Activated naive CD8-positive, alpha-beta T cell (primary cell): ENCODE data around the gene ITPK1.
A peak's percentile ranks its signal among the peaks of the same experiment; 100 is the strongest.

ENCODE experiments used
- H3K27ac Mint-ChIP-seq: one replicate; pipeline ENCODE4 v1.8.0; 2021; ENCODE audit warnings: mixed read lengths
- H3K27me3 Mint-ChIP-seq: one replicate; pipeline ENCODE4 v1.8.0; 2021; ENCODE audit warnings: mixed read lengths
- H3K36me3 Mint-ChIP-seq: one replicate; pipeline ENCODE4 v1.8.0; 2021; ENCODE audit warnings: mixed read lengths
- H3K4me1 Mint-ChIP-seq: one replicate; pipeline ENCODE4 v1.8.0; 2021; ENCODE audit warnings: low read depth, mixed read lengths
- H3K4me3 Mint-ChIP-seq: one replicate; pipeline ENCODE4 v1.8.0; 2021; ENCODE audit warnings: mild to moderate bottlenecking, mixed read lengths
- H3K9me3 Mint-ChIP-seq: one replicate; pipeline ENCODE4 v1.8.0; 2021; ENCODE audit warnings: low read depth, mixed read lengths

The ITPK1 gene

GRCh38 chr14:93086441-93087055 is 29.2 kb downstream of the ITPK1 start:
- Mint-ChIP-seq H3K36me3 (no peaks in the 10 kb centered on the region), H3K27me3 (no peaks in the 10 kb centered on the region), H3K27ac (peak overlapping the region; percentile 41), H3K4me1 (peaks cover 83% of the 10 kb centered on the region), H3K9me3 (no peaks in the 10 kb centered on the region), H3K4me3 (no peak overlapping the region)

GRCh38 chr14:93085911-93086310 is 29.8 kb downstream of the ITPK1 start:
- Mint-ChIP-seq H3K36me3 (no peaks in the 10 kb centered on the region), H3K27ac (peak overlapping the region; percentile 41), H3K4me3 (no peak overlapping the region), H3K27me3 (no peaks in the 10 kb centered on the region), H3K9me3 (no peaks in the 10 kb centered on the region), H3K4me1 (peaks cover 81% of the 10 kb centered on the region)

- no peaks in the 10 kb centered on the region for H3K36me3 Mint-ChIP-seq
- peak overlapping the region; percentile 66 for H3K27ac Mint-ChIP-seq
- no peaks in the 10 kb centered on the region for H3K27me3 Mint-ChIP-seq
- H3K9me3 Mint-ChIP-seq: no peaks in the 10 kb centered on the region
- H3K4me3 Mint-ChIP-seq: no peak overlapping the region
- peaks cover 76% of the 10 kb centered on the region for H3K4me1 Mint-ChIP-seq
Observed at GRCh38 chr14:93084866-93085857, 30.6 kb downstream of the ITPK1 start.

GRCh38 chr14:93084402-93084801 is 31.3 kb downstream of the ITPK1 start:
- peak overlapping the region; percentile 66 for H3K27ac Mint-ChIP-seq
- H3K4me1 Mint-ChIP-seq: peaks cover 75% of the 10 kb centered on the region
- no peaks in the 10 kb centered on the region for H3K36me3 Mint-ChIP-seq
- H3K9me3 Mint-ChIP-seq: no peaks in the 10 kb centered on the region
- H3K4me3 Mint-ChIP-seq: no peak overlapping the region
- no peaks in the 10 kb centered on the region for H3K27me3 Mint-ChIP-seq

GRCh38 chr14:93083917-93084316 is 31.8 kb downstream of the ITPK1 start:
- Mint-ChIP-seq H3K36me3 (no peaks in the 10 kb centered on the region), H3K4me1 (peaks cover 77% of the 10 kb centered on the region), H3K9me3 (no peaks in the 10 kb centered on the region), H3K27me3 (no peaks in the 10 kb centered on the region), H3K4me3 (no peak overlapping the region), H3K27ac (peak overlapping the region; percentile 28)

- Mint-ChIP-seq H3K4me3 (peak overlapping the region; percentile 35), H3K36me3 (no peaks in the 10 kb centered on the region), H3K4me1 (peaks cover 86% of the 10 kb centered on the region), H3K27me3 (no peaks in the 10 kb centered on the region), H3K9me3 (no peaks in the 10 kb centered on the region), H3K27ac (peak overlapping the region; percentile 89)
Observed at GRCh38 chr14:93082576-93083001, 33.1 kb downstream of the ITPK1 start.

- Mint-ChIP-seq H3K4me3 (peak overlapping the region; percentile 44), H3K4me1 (peaks cover 85% of the 10 kb centered on the region), H3K36me3 (no peaks in the 10 kb centered on the region)
Observed at GRCh38 chr14:93081876-93082570, 33.7 kb downstream of the ITPK1 start.

GRCh38 chr14:93079865-93080403 is 35.8 kb downstream of the ITPK1 start:
- Mint-ChIP-seq H3K4me1 (peaks cover 84% of the 10 kb centered on the region), H3K27me3 (no peaks in the 10 kb centered on the region), H3K27ac (no peak overlapping the region), H3K36me3 (no peaks in the 10 kb centered on the region), H3K9me3 (no peaks in the 10 kb centered on the region), H3K4me3 (no peak overlapping the region)

More at GRCh38 chr14:93081876-93082570, 33.7 kb downstream of the ITPK1 start:
- H3K9me3 Mint-ChIP-seq: no peaks in the 10 kb centered on the region
- H3K27me3 Mint-ChIP-seq: no peaks in the 10 kb centered on the region
- peak overlapping the region; percentile 92 for H3K27ac Mint-ChIP-seq

GRCh38 chr14:93079321-93079720 is 36.4 kb downstream of the ITPK1 start:
- Mint-ChIP-seq H3K4me3 (peak overlapping the region; percentile 27), H3K9me3 (no peaks in the 10 kb centered on the region), H3K27me3 (no peaks in the 10 kb centered on the region), H3K27ac (peak overlapping the region; percentile 37), H3K36me3 (no peaks in the 10 kb centered on the region), H3K4me1 (peaks cover 85% of the 10 kb centered on the region)

GRCh38 chr14:93078870-93079269 is 36.9 kb downstream of the ITPK1 start:
- H3K27ac Mint-ChIP-seq: peak overlapping the region; percentile 37
- peaks cover 85% of the 10 kb centered on the region for H3K4me1 Mint-ChIP-seq
- no peaks in the 10 kb centered on the region for H3K36me3 Mint-ChIP-seq
- H3K9me3 Mint-ChIP-seq: no peaks in the 10 kb centered on the region
- no peaks in the 10 kb centered on the region for H3K27me3 Mint-ChIP-seq
- H3K4me3 Mint-ChIP-seq: peak overlapping the region; percentile 27

GRCh38 chr14:93076755-93077154 is 39.0 kb downstream of the ITPK1 start:
- Mint-ChIP-seq H3K4me3 (peak overlapping the region; percentile 48), H3K9me3 (no peaks in the 10 kb centered on the region), H3K4me1 (peaks cover 78% of the 10 kb centered on the region), H3K27ac (peak overlapping the region; percentile 73), H3K27me3 (no peaks in the 10 kb centered on the region), H3K36me3 (no peaks in the 10 kb centered on the region)

GRCh38 chr14:93075891-93076290 is 39.8 kb downstream of the ITPK1 start:
- H3K27me3 Mint-ChIP-seq: no peaks in the 10 kb centered on the region
- H3K36me3 Mint-ChIP-seq: no peaks in the 10 kb centered on the region
- peak overlapping the region; percentile 71 for H3K27ac Mint-ChIP-seq
- peaks cover 79% of the 10 kb centered on the region for H3K4me1 Mint-ChIP-seq
- no peaks in the 10 kb centered on the region for H3K9me3 Mint-ChIP-seq
- peak overlapping the region; percentile 55 for H3K4me3 Mint-ChIP-seq

GRCh38 chr14:93073910-93074769 is 41.6 kb downstream of the ITPK1 start:
- H3K9me3 Mint-ChIP-seq: no peaks in the 10 kb centered on the region
- peak overlapping the region; percentile 71 for H3K4me3 Mint-ChIP-seq
- H3K27ac Mint-ChIP-seq: peak overlapping the region; percentile 77
- peaks cover 76% of the 10 kb centered on the region for H3K4me1 Mint-ChIP-seq
- H3K36me3 Mint-ChIP-seq: no peaks in the 10 kb centered on the region
- no peaks in the 10 kb centered on the region for H3K27me3 Mint-ChIP-seq

- H3K4me3 Mint-ChIP-seq: peak overlapping the region; percentile 71
- H3K27me3 Mint-ChIP-seq: no peaks in the 10 kb centered on the region
- peak overlapping the region; percentile 77 for H3K27ac Mint-ChIP-seq
- no peaks in the 10 kb centered on the region for H3K36me3 Mint-ChIP-seq
- H3K4me1 Mint-ChIP-seq: peaks cover 74% of the 10 kb centered on the region
- H3K9me3 Mint-ChIP-seq: no peaks in the 10 kb centered on the region
Observed at GRCh38 chr14:93073358-93073707, 42.4 kb downstream of the ITPK1 start.
